ENCODE results near the gene PLEKHG4B. TPM values are rescaled to one million over a fixed set of nuclear protein-coding genes. Genes with fewer than 3 reads are reported as not detected.
"Not testable (repeated sequence)": the region's sequence is repeated elsewhere in the genome, so short reads cannot be mapped to it uniquely, and the experiment has no call there.

The PLEKHG4B gene
- total RNA-seq, 2 donors from 2014 or later: under 0.01 to 0.28 TPM

DNA sequence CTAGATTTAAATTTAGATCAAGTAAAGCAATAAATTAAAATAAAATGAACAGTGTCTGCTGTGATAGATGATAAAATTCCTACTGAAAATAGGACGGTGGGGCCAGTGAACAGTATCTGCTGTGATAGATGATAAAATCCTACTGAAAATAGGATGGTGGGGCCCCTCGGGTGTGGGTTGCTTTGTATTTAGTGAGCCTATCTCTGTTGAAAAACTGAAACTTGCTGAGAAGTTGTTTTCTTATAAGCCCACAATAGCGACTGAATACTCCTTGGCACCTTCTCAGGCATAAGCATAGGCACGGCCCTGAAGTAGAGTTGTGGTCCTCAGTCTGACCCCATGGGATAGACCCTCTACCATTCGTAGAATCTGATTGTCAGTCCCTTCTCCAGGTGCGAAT, 131.8 kb downstream of the PLEKHG4B start:
- H3K36me3 ChIP-seq: peaks cover 42% of the 10 kb centered on the region
- H3K27me3 ChIP-seq (replicated peaks; ENCODE audit: insufficient read depth): no peaks in the 10 kb centered on the region
- TF ChIP-seq, protein P1, sequence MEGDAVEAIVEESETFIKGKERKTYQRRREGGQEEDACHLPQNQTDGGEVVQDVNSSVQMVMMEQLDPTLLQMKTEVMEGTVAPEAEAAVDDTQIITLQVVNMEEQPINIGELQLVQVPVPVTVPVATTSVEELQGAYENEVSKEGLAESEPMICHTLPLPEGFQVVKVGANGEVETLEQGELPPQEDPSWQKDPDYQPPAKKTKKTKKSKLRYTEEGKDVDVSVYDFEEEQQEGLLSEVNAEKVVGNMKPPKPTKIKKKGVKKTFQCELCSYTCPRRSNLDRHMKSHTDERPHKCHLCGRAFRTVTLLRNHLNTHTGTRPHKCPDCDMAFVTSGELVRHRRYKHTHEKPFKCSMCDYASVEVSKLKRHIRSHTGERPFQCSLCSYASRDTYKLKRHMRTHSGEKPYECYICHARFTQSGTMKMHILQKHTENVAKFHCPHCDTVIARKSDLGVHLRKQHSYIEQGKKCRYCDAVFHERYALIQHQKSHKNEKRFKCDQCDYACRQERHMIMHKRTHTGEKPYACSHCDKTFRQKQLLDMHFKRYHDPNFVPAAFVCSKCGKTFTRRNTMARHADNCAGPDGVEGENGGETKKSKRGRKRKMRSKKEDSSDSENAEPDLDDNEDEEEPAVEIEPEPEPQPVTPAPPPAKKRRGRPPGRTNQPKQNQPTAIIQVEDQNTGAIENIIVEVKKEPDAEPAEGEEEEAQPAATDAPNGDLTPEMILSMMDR (IDR thresholded peaks at IDR 0.05): no peak
- DNase-seq (ENCODE audit: low spot score): no peak
- H3K4me3 ChIP-seq: no peak overlapping the region
- H3K27ac ChIP-seq: no peak overlapping the region
- no peaks in the 10 kb centered on the region for H3K9me3 ChIP-seq
- ATAC-seq (ENCODE audit: insufficient number of reproducible peaks, low FRiP score, low read depth): no peak
- H3K4me1 ChIP-seq (ENCODE audit: control insufficient read depth in 1 of 2, low read depth in 2 of 2): peaks cover 9 to 36% of the 10 kb centered on the region in 2 donors

DNA sequence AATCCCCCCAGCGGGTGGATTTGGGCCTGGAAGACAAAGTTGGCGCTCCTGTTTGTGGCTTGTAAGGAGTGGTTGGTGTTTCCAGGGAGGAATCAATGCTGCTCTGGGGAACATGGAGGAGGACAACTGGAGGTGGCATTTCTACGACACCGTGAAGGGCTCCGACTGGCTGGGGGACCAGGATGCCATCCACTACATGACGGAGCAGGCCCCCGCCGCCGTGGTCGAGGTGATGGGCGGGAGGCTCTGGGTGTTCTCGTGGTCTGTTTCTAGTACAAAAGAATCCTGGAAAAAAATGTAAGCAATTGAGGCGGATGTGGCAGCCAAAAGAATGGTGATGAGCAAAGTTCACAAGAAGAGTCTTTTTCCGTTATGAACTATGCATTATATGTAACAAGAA, 133.4 kb downstream of the PLEKHG4B start:
- Histone ChIP-seq H3K9me3 (no peaks in the 10 kb centered on the region), H3K4me1 (ENCODE audit: control insufficient read depth in 1 of 2, low read depth in 2 of 2) (peaks cover 9 to 25% of the 10 kb centered on the region in 2 donors), H3K27ac (no peak overlapping the region), H3K36me3 (peaks cover 53% of the 10 kb centered on the region), H3K27me3 (replicated peaks; ENCODE audit: insufficient read depth) (no peaks in the 10 kb centered on the region), H3K4me3 (no peak overlapping the region)
- TF ChIP-seq, protein P1 (IDR thresholded peaks at IDR 0.05): no peak
- DNase-seq (ENCODE audit: low spot score) (no peak), ATAC-seq (ENCODE audit: insufficient number of reproducible peaks, low FRiP score, low read depth) (no peak)

DNA sequence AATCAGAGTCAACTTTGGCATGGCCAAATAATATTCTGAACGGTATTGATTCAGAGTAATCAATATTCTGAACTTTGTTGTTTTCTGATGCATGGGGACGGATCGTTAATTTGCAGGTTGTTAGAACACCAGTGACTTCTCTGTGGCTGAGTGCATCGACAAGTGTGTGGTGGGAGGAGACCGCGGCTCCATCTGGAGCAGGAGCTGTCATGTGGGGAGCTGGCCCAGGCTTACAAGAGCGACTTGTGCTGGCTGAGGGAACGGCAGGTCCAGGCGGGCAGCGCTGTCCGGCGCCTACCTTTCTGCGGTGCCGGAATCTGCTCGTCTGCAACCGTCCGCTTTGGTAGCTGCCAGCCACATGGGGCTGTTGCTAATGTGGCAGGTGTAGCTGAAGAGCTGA, 135.4 kb downstream of the PLEKHG4B start:
- ATAC-seq (ENCODE audit: insufficient number of reproducible peaks, low FRiP score, low read depth): not testable (repeated sequence)

DNA sequence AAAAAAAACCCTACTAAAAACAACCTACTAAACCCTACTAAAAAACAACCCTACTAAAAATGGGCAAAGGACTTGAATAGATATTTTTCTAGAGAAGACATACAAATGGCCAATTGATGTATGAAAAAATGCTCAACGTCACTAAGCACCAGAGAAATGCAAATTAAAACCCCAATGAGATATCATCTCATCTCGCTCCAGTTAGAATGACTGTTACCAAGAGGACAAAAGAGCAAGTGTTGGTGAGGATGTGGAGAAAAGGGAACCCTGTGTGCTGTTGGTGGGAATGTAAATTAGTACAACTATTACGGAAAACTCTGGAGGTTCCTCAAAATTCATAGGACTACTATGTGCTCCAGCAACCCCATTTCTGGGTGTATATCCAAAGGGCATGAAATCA, 136.9 kb downstream of the PLEKHG4B start:
- Histone ChIP-seq H3K4me3 (no peak overlapping the region), H3K27ac (no peak overlapping the region), H3K36me3 (peaks cover 62% of the 10 kb centered on the region), H3K4me1 (ENCODE audit: control insufficient read depth in 1 of 2, low read depth in 2 of 2) (no peaks in the 10 kb centered on the region), H3K27me3 (replicated peaks; ENCODE audit: insufficient read depth) (no peaks in the 10 kb centered on the region), H3K9me3 (no peaks in the 10 kb centered on the region)
- TF ChIP-seq, protein P1 (IDR thresholded peaks at IDR 0.05): no peak
- ATAC-seq (ENCODE audit: insufficient number of reproducible peaks, low FRiP score, low read depth) (no peak), DNase-seq (ENCODE audit: low spot score) (no peak)

More for the DNA sequence above, 135.4 kb downstream of the PLEKHG4B start:
- not testable (repeated sequence) for H3K9me3 ChIP-seq; H3K27ac ChIP-seq; H3K4me3 ChIP-seq; H3K27me3 ChIP-seq (replicated peaks; ENCODE audit: insufficient read depth); DNase-seq (ENCODE audit: low spot score)
- H3K4me1 ChIP-seq (ENCODE audit: control insufficient read depth in 1 of 2, low read depth in 2 of 2): peaks cover 9 to 11% of the 10 kb centered on the region in 2 donors
- H3K36me3 ChIP-seq: peaks cover 56% of the 10 kb centered on the region

DNA sequence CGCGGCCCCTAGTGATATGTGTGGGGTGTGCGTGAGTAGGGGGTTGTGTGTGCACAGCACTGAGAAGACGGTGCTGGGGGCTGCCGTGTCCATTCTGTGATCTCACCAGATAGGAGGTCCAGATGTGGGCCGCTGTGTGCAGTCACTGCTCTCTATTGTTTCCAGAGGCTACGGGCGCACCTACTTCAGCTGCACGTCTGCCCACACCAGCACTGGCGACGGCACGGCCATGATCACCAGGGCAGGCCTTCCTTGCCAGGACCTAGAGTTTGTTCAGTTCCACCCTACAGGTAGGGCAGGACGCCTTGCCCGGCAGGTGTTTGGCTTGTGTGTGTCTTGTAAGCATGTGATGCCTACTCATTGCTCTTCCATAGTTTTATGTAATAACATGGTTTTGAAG, 138.7 kb downstream of the PLEKHG4B start:
- Histone ChIP-seq H3K36me3 (peaks cover 54% of the 10 kb centered on the region), H3K4me1 (ENCODE audit: control insufficient read depth in 1 of 2, low read depth in 2 of 2) (no peaks in the 10 kb centered on the region)
- ATAC-seq (ENCODE audit: insufficient number of reproducible peaks, low FRiP score, low read depth): no peak

More for the DNA sequence above, 138.7 kb downstream of the PLEKHG4B start:
- Histone ChIP-seq H3K27ac (no peak overlapping the region), H3K27me3 (replicated peaks; ENCODE audit: insufficient read depth) (no peaks in the 10 kb centered on the region), H3K4me3 (no peak overlapping the region), H3K9me3 (no peaks in the 10 kb centered on the region)
- DNase-seq (ENCODE audit: low spot score): no peak
- TF ChIP-seq, protein P1 (IDR thresholded peaks at IDR 0.05): no peak

All from thoracic aorta (tissue), 2 donors.